T-helper 17 cell (primary cell): ENCODE results near the gene ACTN2. TPM values are rescaled to one million over a fixed set of nuclear protein-coding genes. Genes with fewer than 3 reads are reported as not detected.
"Not testable (repeated sequence)": the region's sequence is repeated elsewhere in the genome, so short reads cannot be mapped to it uniquely, and the experiment has no call there.

Experiments
- ATAC-seq: fragments of 150-1000 bp; cut with Tn5 transposase; 2 replicates; pipeline ENCODE4 v1.10.0; 2021; ENCODE audit warnings: mild to moderate bottlenecking, moderate library complexity
- DNase-seq, 3 donors: peaks; one replicate each; pipeline versions ENCODE4 v3.0.0 to v3.0.0-alpha.2; 2020 to 2021
- H3K9me3 ChIP-seq: one replicate; pipeline ENCODE4 v1.7.0; 2013; ENCODE audit warnings: low read length, mild to moderate bottlenecking; ENCODE audit not compliant: control insufficient read depth, poor library complexity, severe bottlenecking
- H3K27ac Mint-ChIP-seq: one replicate; pipeline ENCODE4 v1.8.0; 2022; ENCODE audit warnings: mild to moderate bottlenecking, moderate library complexity, mixed read lengths
- H3K27me3 Mint-ChIP-seq: one replicate; pipeline ENCODE4 v1.8.0; 2022; ENCODE audit warnings: mixed read lengths
- H3K36me3 Mint-ChIP-seq: one replicate; pipeline ENCODE4 v1.8.0; 2022; ENCODE audit warnings: low read depth, mixed read lengths
- H3K4me1 Mint-ChIP-seq: one replicate; pipeline ENCODE4 v1.8.0; 2022; ENCODE audit warnings: mild to moderate bottlenecking, mixed read lengths
- H3K4me3 Mint-ChIP-seq: one replicate; pipeline ENCODE4 v1.8.0; 2022; ENCODE audit warnings: mild to moderate bottlenecking, moderate library complexity, mixed read lengths
- total RNA-seq, 4 donors: library from RNA in 2 of 4; stranded (reverse) in 2 of 4; gene quantifications; one replicate each; pipeline ENCODE4 v1.2.3 and lab custom pipeline; 2022 to 2026

Gene ACTN2
- total RNA-seq = not detected
- total RNA-seq (lab: John Stamatoyannopoulos, UW) = 0.35 to 0.53 reads per million in 2 donors

GRCh38 chr1:236685917-236686814 is at the start of gene ACTN2:
TSS of gene ACTN2 (plus strand) at chr1:236686499. CDS start at chr1:236686674, 175 bp downstream.
- H3K9me3 ChIP-seq = no peaks in the 10 kb centered on the region
- Mint-ChIP-seq H3K27ac (no peak within 1 kb of the TSS), H3K27me3 (peaks cover 28% of the 10 kb centered on the region), H3K4me3 (peak within 1 kb of the TSS; percentile 83), H3K36me3 (no peaks in the 10 kb centered on the region), H3K4me1 (peaks cover 11% of the 10 kb centered on the region)
- ATAC-seq (peak; percentile 89), DNase-seq (peak; percentile 33 to 51 (median 46))

GRCh38 chr1:236638945-236639344 is 47.4 kb upstream of the ACTN2 start:
- DNase-seq = no peak
- Mint-ChIP-seq H3K4me1 (no peaks in the 10 kb centered on the region), H3K27ac (no peak overlapping the region), H3K36me3 (no peaks in the 10 kb centered on the region), H3K4me3 (no peak overlapping the region), H3K27me3 (peaks cover 32% of the 10 kb centered on the region)
- ATAC-seq = no peak
- H3K9me3 ChIP-seq = no peaks in the 10 kb centered on the region

- no peak for ATAC-seq
Observed at GRCh38 chr1:236639686-236640085, 46.6 kb upstream of the ACTN2 start.

GRCh38 chr1:236642763-236643162 is 43.5 kb upstream of the ACTN2 start:
- DNase-seq = no peak
- Mint-ChIP-seq H3K36me3 (no peaks in the 10 kb centered on the region), H3K4me3 (no peak overlapping the region), H3K27ac (no peak overlapping the region), H3K4me1 (no peaks in the 10 kb centered on the region), H3K27me3 (peaks cover 22% of the 10 kb centered on the region)
- H3K9me3 ChIP-seq = no peaks in the 10 kb centered on the region
- ATAC-seq = no peak

More at GRCh38 chr1:236639686-236640085, 46.6 kb upstream of the ACTN2 start:
- H3K36me3 Mint-ChIP-seq = no peaks in the 10 kb centered on the region
- DNase-seq = no peak
- no peaks in the 10 kb centered on the region for H3K4me1 Mint-ChIP-seq
- no peak overlapping the region for H3K4me3 Mint-ChIP-seq
- H3K27me3 Mint-ChIP-seq = peaks cover 32% of the 10 kb centered on the region
- no peaks in the 10 kb centered on the region for H3K9me3 ChIP-seq
- no peak overlapping the region for H3K27ac Mint-ChIP-seq

GRCh38 chr1:236645016-236645680 is 41.2 kb upstream of the ACTN2 start:
- no peaks in the 10 kb centered on the region for H3K9me3 ChIP-seq
- no peaks in the 10 kb centered on the region for H3K4me1 Mint-ChIP-seq
- DNase-seq (no peak), ATAC-seq (no peak)
- no peak overlapping the region for H3K27ac Mint-ChIP-seq
- H3K27me3 Mint-ChIP-seq = peaks cover 17% of the 10 kb centered on the region
- no peaks in the 10 kb centered on the region for H3K36me3 Mint-ChIP-seq
- H3K4me3 Mint-ChIP-seq = no peak overlapping the region

- H3K27me3 Mint-ChIP-seq = peaks cover 29% of the 10 kb centered on the region
- no peaks in the 10 kb centered on the region for H3K4me1 Mint-ChIP-seq
- H3K27ac Mint-ChIP-seq = no peak overlapping the region
- ATAC-seq (no peak), DNase-seq (no peak)
- H3K9me3 ChIP-seq = no peaks in the 10 kb centered on the region
- H3K36me3 Mint-ChIP-seq = no peaks in the 10 kb centered on the region
- H3K4me3 Mint-ChIP-seq = no peak overlapping the region
Observed at GRCh38 chr1:236654511-236654910, 31.8 kb upstream of the ACTN2 start.

- no peaks in the 10 kb centered on the region for H3K36me3 Mint-ChIP-seq
- DNase-seq (no peak), ATAC-seq (no peak)
- H3K4me1 Mint-ChIP-seq = no peaks in the 10 kb centered on the region
- H3K9me3 ChIP-seq = no peaks in the 10 kb centered on the region
- no peak overlapping the region for H3K4me3 Mint-ChIP-seq
- no peak overlapping the region for H3K27ac Mint-ChIP-seq
- peaks cover 33% of the 10 kb centered on the region for H3K27me3 Mint-ChIP-seq
Observed at GRCh38 chr1:236654957-236655356, 31.3 kb upstream of the ACTN2 start.

- H3K27ac Mint-ChIP-seq = no peak overlapping the region
- no peak for ATAC-seq
Observed at GRCh38 chr1:236657398-236657797, 28.9 kb upstream of the ACTN2 start.

GRCh38 chr1:236659792-236660587 is 26.3 kb upstream of the ACTN2 start:
- no peaks in the 10 kb centered on the region for H3K9me3 ChIP-seq
- ATAC-seq (no peak), DNase-seq (no peak)
- H3K4me1 Mint-ChIP-seq = peaks cover 10% of the 10 kb centered on the region
- H3K27me3 Mint-ChIP-seq = peaks cover 24% of the 10 kb centered on the region
- no peaks in the 10 kb centered on the region for H3K36me3 Mint-ChIP-seq
- no peak overlapping the region for H3K27ac Mint-ChIP-seq
- H3K4me3 Mint-ChIP-seq = no peak overlapping the region

More at GRCh38 chr1:236657398-236657797, 28.9 kb upstream of the ACTN2 start:
- Mint-ChIP-seq H3K4me3 (no peak overlapping the region), H3K27me3 (peaks cover 28% of the 10 kb centered on the region), H3K36me3 (no peaks in the 10 kb centered on the region), H3K4me1 (no peaks in the 10 kb centered on the region)
- H3K9me3 ChIP-seq = no peaks in the 10 kb centered on the region
- DNase-seq = no peak

- H3K4me1 Mint-ChIP-seq = peaks cover 10% of the 10 kb centered on the region
Observed at GRCh38 chr1:236663934-236664333, 22.4 kb upstream of the ACTN2 start.

GRCh38 chr1:236668909-236669308 is 17.4 kb upstream of the ACTN2 start:
- H3K27ac Mint-ChIP-seq, DNase-seq, H3K4me1 Mint-ChIP-seq, H3K4me3 Mint-ChIP-seq, ATAC-seq, H3K9me3 ChIP-seq, H3K36me3 Mint-ChIP-seq: not testable (repeated sequence)
- peaks cover 35% of the 10 kb centered on the region for H3K27me3 Mint-ChIP-seq

More at GRCh38 chr1:236663934-236664333, 22.4 kb upstream of the ACTN2 start:
- no peaks in the 10 kb centered on the region for H3K36me3 Mint-ChIP-seq
- H3K27me3 Mint-ChIP-seq = peaks cover 11% of the 10 kb centered on the region
- DNase-seq = no peak
- H3K4me3 Mint-ChIP-seq = no peak overlapping the region
- no peak for ATAC-seq
- no peaks in the 10 kb centered on the region for H3K9me3 ChIP-seq
- peak overlapping the region; percentile 34 for H3K27ac Mint-ChIP-seq

- H3K4me3 Mint-ChIP-seq = no peak overlapping the region
- no peak for DNase-seq
- no peaks in the 10 kb centered on the region for H3K4me1 Mint-ChIP-seq
- peaks cover 2% of the 10 kb centered on the region for H3K36me3 Mint-ChIP-seq
- no peak for ATAC-seq
- peaks cover 43% of the 10 kb centered on the region for H3K27me3 Mint-ChIP-seq
- no peaks in the 10 kb centered on the region for H3K9me3 ChIP-seq
- no peak overlapping the region for H3K27ac Mint-ChIP-seq
Observed at GRCh38 chr1:236670060-236670459, 16.2 kb upstream of the ACTN2 start.
